Liver (tissue), 9 donors: ENCODE results near the gene CHRNA4. TPM values are rescaled to one million over a fixed set of nuclear protein-coding genes. Genes with fewer than 3 reads are reported as not detected.

Experiments
- DNase-seq: peaks from one replicate; pipeline ENCODE4 v3.0.0-alpha.2; 2017; ENCODE audit warnings: low spot score
- H3K27ac ChIP-seq, 2 donors: one replicate each; pipeline ENCODE4 v1.7.0; 2013; ENCODE audit warnings: inconsistent platforms in 2 of 2, low read length in 2 of 2, control low read depth in 1 of 2, low read depth in 1 of 2, mild to moderate bottlenecking in 1 of 2
- H3K27me3 ChIP-seq, 4 donors: one replicate each; pipeline versions ENCODE4 v1.6.1 to v1.7.0; 2013; ENCODE audit warnings: low read length in 3 of 4, inconsistent platforms in 1 of 4, mild to moderate bottlenecking in 1 of 4, moderate library complexity in 1 of 4; ENCODE audit not compliant: control insufficient read depth in 4 of 4, insufficient read depth in 4 of 4
- H3K36me3 ChIP-seq, 4 donors: one replicate each; pipeline versions ENCODE4 v1.6.1 to v1.7.0; 2013; ENCODE audit warnings: low read length in 3 of 4, mild to moderate bottlenecking in 3 of 4, low read depth in 1 of 4, moderate library complexity in 1 of 4; ENCODE audit not compliant: control insufficient read depth in 4 of 4, insufficient read depth in 3 of 4
- H3K4me1 ChIP-seq, 4 donors: one replicate each; pipeline versions ENCODE4 v1.6.1 to v1.7.0; 2013; ENCODE audit warnings: low read length in 3 of 4, mild to moderate bottlenecking in 3 of 4, moderate library complexity in 1 of 4; ENCODE audit not compliant: control insufficient read depth in 4 of 4, insufficient read depth in 4 of 4
- H3K4me3 ChIP-seq, 3 donors: one replicate each; pipeline versions ENCODE4 v1.6.1 to v1.7.0; 2013; ENCODE audit warnings: low read length in 3 of 3, control low read depth in 1 of 3, low read depth in 1 of 3, mild to moderate bottlenecking in 1 of 3
- H3K9ac ChIP-seq, 2 donors: one replicate each; pipeline ENCODE4 v1.7.0; 2013; ENCODE audit warnings: low read length in 2 of 2, mild to moderate bottlenecking in 2 of 2, moderate library complexity in 2 of 2, control low read depth in 1 of 2, low read depth in 1 of 2
- H3K9me3 ChIP-seq, 4 donors: one replicate each; pipeline versions ENCODE4 v1.6.1 to v1.7.0; 2013; ENCODE audit warnings: low read length in 3 of 4; ENCODE audit not compliant: control insufficient read depth in 4 of 4
- ATF3 ChIP-seq: IDR thresholded peaks from 2 replicates; pipeline ENCODE4 v1.6.1; 2016; ENCODE audit warnings: antibody characterized with exemption
- EGR1 ChIP-seq, 2 donors: IDR thresholded peaks; 2 replicates each; pipeline ENCODE4 v1.6.1; 2016 to 2018; ENCODE audit warnings: antibody characterized with exemption in 2 of 2, low read depth in 2 of 2
- HNF4A ChIP-seq, 2 donors: conservative IDR thresholded peaks; 2 replicates each; pipeline ENCODE4 v1.6.1; 2016; ENCODE audit warnings: antibody characterized with exemption in 2 of 2, mild to moderate bottlenecking in 2 of 2
- SP1 ChIP-seq: IDR thresholded peaks from 2 replicates; pipeline ENCODE4 v1.6.1; 2018; ENCODE audit warnings: antibody characterized with exemption, mild to moderate bottlenecking
- TAF1 ChIP-seq: conservative IDR thresholded peaks from 2 replicates; pipeline ENCODE4 v1.6.1; 2016; ENCODE audit warnings: antibody characterized with exemption, mild to moderate bottlenecking
- YY1 ChIP-seq: IDR thresholded peaks from 2 replicates; pipeline ENCODE4 v1.6.1; 2016; ENCODE audit warnings: antibody characterized with exemption, mild to moderate bottlenecking
- ZBTB33 ChIP-seq: IDR thresholded peaks from 2 replicates; pipeline ENCODE4 v1.6.1; 2016; ENCODE audit warnings: antibody characterized with exemption
- WGBS: extraction: QIAGEN DNeasy Blood & Tissue Kit; methylation state at CpG from one replicate; pipeline ENCODE4 v1.1.7; 2013; 5-methylcytosine and 5-hydroxymethylcytosine counted together
- polyA plus RNA-seq, 2 donors: library from polyadenylated mRNA; stranded (reverse) in 1 of 2; unstranded in 1 of 2; fragments of 200-250 nt in 1 of 2; fragments of >200 nt in 1 of 2; fragmentation: Nextera tagmentation in 1 of 2; extraction: Ambion mirVana in 1 of 2; gene quantifications; one replicate each; pipeline versions ENCODE4 v1.2.1 to v1.2.3, GENCODE V29; 2013 to 2015
- total RNA-seq, 2 donors: library from RNA; depleted of rRNA; stranded (reverse); fragments of >200 nt; gene quantifications; one replicate each; pipeline ENCODE4 v1.2.3, GENCODE V29; 2014
- TF ChIP-seq, protein P1 (sequence below): IDR thresholded peaks from 2 replicates; pipeline ENCODE4 v1.6.1; 2016; ENCODE audit warnings: antibody characterized with exemption, mild to moderate bottlenecking
- donor health status: healthy.
- donor health status: healthy.
- donor health status: healthy.
- donor health status: healthy.
- donor health status: healthy.

Gene CHRNA4
- total and polyA plus RNA-seq, 4 donors = 3.2 to 23.3 (median 6.4) TPM; not detected in 1

DNA sequence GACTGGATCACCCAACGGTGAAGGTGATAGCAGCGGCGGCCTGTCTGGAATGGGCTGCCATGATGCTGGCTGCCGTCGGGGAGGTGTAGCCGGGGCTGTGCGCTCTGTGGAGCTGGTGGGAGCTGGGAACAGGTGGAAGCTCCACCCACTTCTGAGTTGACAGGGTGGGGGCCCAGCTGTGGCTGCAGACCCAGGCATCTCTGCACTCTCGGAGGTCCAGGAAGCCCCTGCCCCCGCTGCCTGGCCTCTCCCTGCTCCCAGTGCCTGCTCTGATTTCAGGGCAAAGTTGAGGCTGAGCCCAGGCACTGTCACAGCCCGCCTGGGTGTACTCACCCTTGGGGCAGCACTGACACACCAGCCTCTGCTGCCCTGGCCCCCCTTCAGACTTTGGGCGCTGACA, 18.1 kb upstream of the CHRNA4 start:
- no peak for DNase-seq
- H3K4me3 ChIP-seq = no peak overlapping the region
- peaks cover 0 to 3% (median under 1%) of the 10 kb centered on the region in 4 donors for H3K27me3 ChIP-seq
- H3K27ac ChIP-seq = no peak overlapping the region
- no peaks in the 10 kb centered on the region for H3K9me3 ChIP-seq
- no peak for TF ChIP-seq ZBTB33
- no peak for TF ChIP-seq HNF4A (conservative IDR thresholded peaks at IDR 0.05)
- no peak for TF ChIP-seq EGR1 (IDR thresholded peaks at IDR 0.05; ENCODE audit: low read depth in 2 of 2)
- no peak for TF ChIP-seq YY1
- no peak for TF ChIP-seq ATF3
- no peak for TF ChIP-seq TAF1
- no peak for TF ChIP-seq SP1
- TF ChIP-seq, protein P1, sequence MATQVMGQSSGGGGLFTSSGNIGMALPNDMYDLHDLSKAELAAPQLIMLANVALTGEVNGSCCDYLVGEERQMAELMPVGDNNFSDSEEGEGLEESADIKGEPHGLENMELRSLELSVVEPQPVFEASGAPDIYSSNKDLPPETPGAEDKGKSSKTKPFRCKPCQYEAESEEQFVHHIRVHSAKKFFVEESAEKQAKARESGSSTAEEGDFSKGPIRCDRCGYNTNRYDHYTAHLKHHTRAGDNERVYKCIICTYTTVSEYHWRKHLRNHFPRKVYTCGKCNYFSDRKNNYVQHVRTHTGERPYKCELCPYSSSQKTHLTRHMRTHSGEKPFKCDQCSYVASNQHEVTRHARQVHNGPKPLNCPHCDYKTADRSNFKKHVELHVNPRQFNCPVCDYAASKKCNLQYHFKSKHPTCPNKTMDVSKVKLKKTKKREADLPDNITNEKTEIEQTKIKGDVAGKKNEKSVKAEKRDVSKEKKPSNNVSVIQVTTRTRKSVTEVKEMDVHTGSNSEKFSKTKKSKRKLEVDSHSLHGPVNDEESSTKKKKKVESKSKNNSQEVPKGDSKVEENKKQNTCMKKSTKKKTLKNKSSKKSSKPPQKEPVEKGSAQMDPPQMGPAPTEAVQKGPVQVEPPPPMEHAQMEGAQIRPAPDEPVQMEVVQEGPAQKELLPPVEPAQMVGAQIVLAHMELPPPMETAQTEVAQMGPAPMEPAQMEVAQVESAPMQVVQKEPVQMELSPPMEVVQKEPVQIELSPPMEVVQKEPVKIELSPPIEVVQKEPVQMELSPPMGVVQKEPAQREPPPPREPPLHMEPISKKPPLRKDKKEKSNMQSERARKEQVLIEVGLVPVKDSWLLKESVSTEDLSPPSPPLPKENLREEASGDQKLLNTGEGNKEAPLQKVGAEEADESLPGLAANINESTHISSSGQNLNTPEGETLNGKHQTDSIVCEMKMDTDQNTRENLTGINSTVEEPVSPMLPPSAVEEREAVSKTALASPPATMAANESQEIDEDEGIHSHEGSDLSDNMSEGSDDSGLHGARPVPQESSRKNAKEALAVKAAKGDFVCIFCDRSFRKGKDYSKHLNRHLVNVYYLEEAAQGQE = no peak
- WGBS = 78% methylated on average over 11 of the region's 11 CpGs
- H3K9ac ChIP-seq = no peak overlapping the region
- H3K36me3 ChIP-seq = no peaks in the 10 kb centered on the region
- peaks cover 0 to 4% (median 0%) of the 10 kb centered on the region in 4 donors for H3K4me1 ChIP-seq

DNA sequence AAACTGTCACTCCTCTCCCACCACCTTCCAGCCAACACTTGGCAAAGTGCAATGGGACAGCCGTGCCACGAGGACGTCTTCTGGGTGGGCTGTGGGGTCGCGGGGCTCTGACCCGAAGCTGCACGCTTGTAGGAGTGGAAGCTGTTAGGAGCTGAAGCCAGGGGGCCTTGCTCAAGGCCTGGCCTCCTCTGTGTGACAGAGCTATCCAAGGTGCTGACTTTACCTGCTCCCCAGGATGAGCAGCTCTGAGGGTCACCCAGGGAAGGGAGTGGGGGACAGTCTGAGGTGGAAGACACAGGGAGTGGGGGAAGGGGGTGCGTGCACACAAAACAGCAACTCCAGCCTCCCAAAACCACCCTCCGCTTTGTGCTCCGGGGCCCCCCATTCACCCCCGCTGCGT, 17.5 kb upstream of the CHRNA4 start:
- Histone ChIP-seq H3K27ac (no peak overlapping the region), H3K9ac (no peak overlapping the region), H3K4me1 (peaks cover 0 to 4% (median 0%) of the 10 kb centered on the region in 4 donors), H3K36me3 (no peaks in the 10 kb centered on the region), H3K9me3 (no peaks in the 10 kb centered on the region), H3K27me3 (peaks cover 0 to 3% (median under 1%) of the 10 kb centered on the region in 4 donors), H3K4me3 (no peak overlapping the region)
- TF ChIP-seq, protein P1 = peak; percentile 81
- TF ChIP-seq HNF4A (conservative IDR thresholded peaks at IDR 0.05) = no peak
- WGBS = 69% methylated on average over 12 of the region's 12 CpGs
- no peak for DNase-seq
